ENCODE measurements around the gene RNF14. TPM values are rescaled to one million over a fixed set of nuclear protein-coding genes. Genes with fewer than 3 reads are reported as not detected.

Gene RNF14
- total and polyA plus RNA-seq, 2 donors (not counting 3 experiments of a cell fraction or from before 2014, with no cell fraction given): 23.5 to 55.9 TPM

GRCh38 chr5:141935538-141935937 lies 33.4 kb upstream of the RNF14 start:
- H4K20me1 ChIP-seq (replicated peaks; ENCODE audit: control insufficient read depth, extremely low read depth, insufficient read depth, low read length): no peaks in the 10 kb centered on the region
- no peaks in the 10 kb centered on the region for H3K79me2 ChIP-seq (ENCODE audit: control insufficient read depth, insufficient read depth, low read length)
- H3K9me3 ChIP-seq (replicated peaks; ENCODE audit: control insufficient read depth, insufficient read depth, low read length): no peaks in the 10 kb centered on the region
- dilution Hi-C loops (cut with MboI; ENCODE audit: extremely low pct_ligation_motif_present, low sequenced_read_pairs): no loop called here
- DNase-seq (ENCODE audit: low read depth, low spot score) (no peak), FAIRE-seq (no peak)
- H3K27ac ChIP-seq (ENCODE audit: insufficient read depth, low read depth, low read length): no peak overlapping the region
- intact Hi-C loops (cut with micrococcal nuclease): no loop called here
- no peak overlapping the region for H2AFZ ChIP-seq (ENCODE audit: low read depth, low read length)
- no peak overlapping the region for H3K4me3 ChIP-seq (replicated peaks in 1 of 3; ENCODE audit: insufficient read depth in 1 of 3, low read depth in 1 of 3, low read length in 3 of 3)
- no peaks in the 10 kb centered on the region for H3K9me1 ChIP-seq (replicated peaks; ENCODE audit: control insufficient read depth, extremely low read depth, insufficient read depth, low read length)
- no peaks in the 10 kb centered on the region for H3K27me3 ChIP-seq (ENCODE audit: control insufficient read depth in 2 of 2, insufficient read depth in 2 of 2, low read length in 2 of 2)
- no peaks in the 10 kb centered on the region for H3K4me1 ChIP-seq (ENCODE audit: control insufficient read depth, extremely low read depth, insufficient read depth, low read length)
- no peak overlapping the region for H3K4me2 ChIP-seq (ENCODE audit: insufficient read depth, low read length)
- CTCF ChIA-PET: no interaction called here
- TF ChIP-seq EZH2 (IDR thresholded peaks at IDR 0.05; ENCODE audit: borderline replicate concordance, low read depth, low read length, severe bottlenecking): no peak
- no peak for TF ChIP-seq MYC (IDR thresholded peaks at IDR 0.05; ENCODE audit: low read depth, low read length)
- no peak for TF ChIP-seq GATA2 (IDR thresholded peaks at IDR 0.05; ENCODE audit: insufficient read depth, insufficient read length, low read depth, low read length)
- TF ChIP-seq POLR2A (IDR thresholded peaks at IDR 0.05; ENCODE audit: low read depth, low read length): no peak
- TF ChIP-seq JUN (IDR thresholded peaks at IDR 0.05; ENCODE audit: borderline replicate concordance, insufficient read depth, insufficient read length, low read depth): no peak
- no peak for TF ChIP-seq FOS (IDR thresholded peaks at IDR 0.05; ENCODE audit: borderline replicate concordance, insufficient read depth, low read length)
- no peak for TF ChIP-seq CTCF (IDR thresholded peaks at IDR 0.05; ENCODE audit: extremely low read depth in 1 of 2, insufficient read depth in 1 of 2, low read depth in 1 of 2, low read length in 2 of 2)
- TF ChIP-seq MAX (IDR thresholded peaks at IDR 0.05; ENCODE audit: insufficient read depth, insufficient read length): no peak
- no TSS peak for BruUV-seq (replicated peaks)
- no peak overlapping the region for H3K9ac ChIP-seq (replicated peaks; ENCODE audit: extremely low read depth, insufficient read depth, low read length)
- peaks cover 31 to 48% of the 10 kb centered on the region in 2 experiments for H3K36me3 ChIP-seq (ENCODE audit: control insufficient read depth in 2 of 2, extremely low read depth in 1 of 2, insufficient read depth in 2 of 2, low read length in 2 of 2)
- POLR2A ChIA-PET: no interaction called here

Data from endothelial cell of umbilical vein (primary cell).